IMR-90 (cell line): ENCODE results near the gene TPSG1. TPM values are rescaled to one million over a fixed set of nuclear protein-coding genes. Genes with fewer than 3 reads are reported as not detected.

Source experiments
- ATAC-seq: fragments of 200-7000 bp; cut with Tn5 transposase; 2 replicates; pipeline ENCODE4 v1.9.1; 2020; ENCODE audit warnings: low read depth, mild to moderate bottlenecking, moderate library complexity
- BruUV-seq: library from RNA; stranded (reverse); fragments of 400-500 nt; replicated peaks from 2 replicates; lab custom pipeline; 2021; lab: Mats Ljungman, UMichigan
- CTCF ChIA-PET: fragments of 300-600 bp; formaldehyde crosslinking; extraction: SDS; loops from one replicate; lab custom pipeline; 2021; ENCODE audit warnings: antibody characterized with exemption; lab: Yijun Ruan, JAX
- POLR2A ChIA-PET: fragments of 300-600 bp; sonication (Branson Sonifier 250); formaldehyde crosslinking; loops from one replicate; lab custom pipeline; 2022; ENCODE audit warnings: antibody characterized with exemption; ENCODE audit not compliant: unreplicated experiment; lab: Charles Lee
- DNase-seq: peaks from one replicate; pipeline ENCODE4 v3.0.0; 2013
- H2AFZ ChIP-seq: replicated peaks from 2 replicates; pipeline ENCODE3; 2013; ENCODE audit warnings: low read length, mild to moderate bottlenecking; ENCODE audit not compliant: poor library complexity
- H2AK5ac ChIP-seq: 2 replicates; pipeline ENCODE4 v1.6.1; 2013; ENCODE audit warnings: low read depth, low read length, inconsistent platforms
- H2AK9ac ChIP-seq: replicated peaks from 2 replicates; pipeline ENCODE3; 2013; ENCODE audit warnings: mild to moderate bottlenecking, low read depth, low read length, moderate library complexity; ENCODE audit not compliant: poor library complexity
- H2BK120ac ChIP-seq: 2 replicates; pipeline ENCODE4 v1.6.1; 2013; ENCODE audit warnings: low read depth, low read length, inconsistent platforms
- H2BK15ac ChIP-seq: 3 replicates; pipeline ENCODE4 v1.6.1; 2013; ENCODE audit warnings: low read depth, low read length, inconsistent platforms
- H2BK20ac ChIP-seq: 2 replicates; pipeline ENCODE4 v1.6.1; 2013; ENCODE audit warnings: low read depth, mild to moderate bottlenecking, inconsistent platforms, low read length, moderate library complexity
- H2BK5ac ChIP-seq: 2 replicates; pipeline ENCODE4 v1.6.1; 2013; ENCODE audit warnings: mild to moderate bottlenecking, low read depth, low read length, inconsistent platforms; ENCODE audit not compliant: poor library complexity, severe bottlenecking
- H3K14ac ChIP-seq: replicated peaks from 2 replicates; pipeline ENCODE4 v1.6.1; 2013; ENCODE audit warnings: low read depth, low read length, inconsistent platforms
- H3K18ac ChIP-seq: 2 replicates; pipeline ENCODE4 v1.6.1; 2013; ENCODE audit warnings: low read depth, low read length, control low read depth
- H3K23ac ChIP-seq: 2 replicates; pipeline ENCODE4 v1.6.1; 2013; ENCODE audit warnings: low read depth, low read length, inconsistent platforms
- H3K27ac ChIP-seq: 2 replicates; pipeline ENCODE4 v1.5.1; 2013; ENCODE audit warnings: mild to moderate bottlenecking, control low read depth, low read length; ENCODE audit not compliant: insufficient read depth
- H3K27me3 ChIP-seq: 2 replicates; pipeline ENCODE4 v1.6.1; 2013; ENCODE audit warnings: low read length; ENCODE audit not compliant: control insufficient read depth, insufficient read depth
- H3K36me3 ChIP-seq: 2 replicates; pipeline ENCODE4 v1.6.1; 2013; ENCODE audit warnings: low read length, mixed read lengths; ENCODE audit not compliant: control insufficient read depth, insufficient read depth
- H3K4ac ChIP-seq: 2 replicates; pipeline ENCODE4 v1.6.1; 2013; ENCODE audit warnings: low read depth, low read length, inconsistent platforms
- H3K4me1 ChIP-seq: 2 replicates; pipeline ENCODE4 v1.6.1; 2013; ENCODE audit warnings: low read length, mixed read lengths; ENCODE audit not compliant: control insufficient read depth, insufficient read depth
- H3K4me2 ChIP-seq: 2 replicates; pipeline ENCODE4 v1.6.1; 2013; ENCODE audit warnings: low read depth, mild to moderate bottlenecking, control low read depth, low read length, moderate library complexity
- H3K4me3 ChIP-seq: 2 replicates; pipeline ENCODE4 v1.5.1; 2013; ENCODE audit warnings: low read depth, mild to moderate bottlenecking, control low read depth, low read length, moderate library complexity; ENCODE audit not compliant: insufficient read depth
- H3K56ac ChIP-seq: 2 replicates; pipeline ENCODE4 v1.6.1; 2013; ENCODE audit warnings: low read length, inconsistent platforms; ENCODE audit not compliant: insufficient read depth; ENCODE audit errors: extremely low read depth
- H3K79me1 ChIP-seq, 2 experiments: 2 replicates each; pipeline ENCODE4 v1.6.1; 2013; ENCODE audit warnings: low read length in 2 of 2, inconsistent platforms in 1 of 2, low read depth in 1 of 2
- H3K9ac ChIP-seq: 2 replicates; pipeline ENCODE4 v1.6.1; 2013; ENCODE audit warnings: low read depth, low read length, control low read depth
- H3K9me1 ChIP-seq: 2 replicates; pipeline ENCODE4 v1.6.1; 2013; ENCODE audit warnings: low read length, inconsistent platforms; ENCODE audit not compliant: insufficient read depth
- H3K9me3 ChIP-seq: 2 replicates; pipeline ENCODE4 v1.6.1; 2013; ENCODE audit warnings: low read length; ENCODE audit not compliant: control insufficient read depth, insufficient read depth
- H4K20me1 ChIP-seq: 2 replicates; pipeline ENCODE4 v1.6.1; 2013; ENCODE audit warnings: low read length, inconsistent platforms; ENCODE audit not compliant: insufficient read depth
- H4K5ac ChIP-seq: 2 replicates; pipeline ENCODE4 v1.6.1; 2013; ENCODE audit warnings: mild to moderate bottlenecking, low read depth, low read length, control low read depth
- H4K8ac ChIP-seq, 2 experiments: 2 replicates each; pipeline ENCODE4 v1.6.1; 2013; ENCODE audit warnings: low read depth in 2 of 2, low read length in 2 of 2, control low read depth in 1 of 2, inconsistent platforms in 1 of 2
- H4K91ac ChIP-seq: 2 replicates; pipeline ENCODE4 v1.6.1; 2013; ENCODE audit warnings: low read depth, low read length, inconsistent platforms; ENCODE audit not compliant: insufficient read depth
- BHLHE40 ChIP-seq: fragments of 150-350 bp; IDR thresholded peaks from 2 replicates; pipeline ENCODE4 v1.6.1; 2016; ENCODE audit warnings: mild to moderate bottlenecking, low read depth, low read length
- CHD1 ChIP-seq: IDR thresholded peaks from 2 replicates; pipeline ENCODE4 v1.6.1; 2012; ENCODE audit warnings: low read depth, low read length, improper control_type of control experiment
- CTCF ChIP-seq: conservative IDR thresholded peaks from 2 replicates; pipeline ENCODE4 v1.5.1; 2012; ENCODE audit warnings: mild to moderate bottlenecking, low read depth, low read length, improper control_type of control experiment
- FOS ChIP-seq: fragments of 150-350 bp; IDR thresholded peaks from 2 replicates; pipeline ENCODE4 v1.6.1; 2016; ENCODE audit warnings: low read depth, low read length
- MXI1 ChIP-seq: IDR thresholded peaks from 2 replicates; pipeline ENCODE4 v1.6.1; 2012; ENCODE audit warnings: low read depth, mild to moderate bottlenecking, low read length, moderate library complexity, borderline replicate concordance
- POLR2A ChIP-seq: IDR thresholded peaks from 2 replicates; pipeline ENCODE4 v1.6.1; 2012; ENCODE audit warnings: mild to moderate bottlenecking, low read depth, low read length
- RCOR1 ChIP-seq: IDR thresholded peaks from 2 replicates; pipeline ENCODE4 v1.6.1; 2012; ENCODE audit warnings: mild to moderate bottlenecking, low read length, improper control_type of control experiment; ENCODE audit not compliant: insufficient replicate concordance
- WGBS, 2 experiments: methylation state at CpG; one replicate each; pipeline versions ENCODE4 v1.1.5 to v1.1.7; 2013; ENCODE audit warnings: missing lambda C conversion rate in 2 of 2; ENCODE audit not compliant: insufficient read length in 1 of 2; ENCODE audit errors: extremely low coverage in 2 of 2; 5-methylcytosine and 5-hydroxymethylcytosine counted together
- dilution Hi-C: fragments of 300-500 bp; cut with HindIII; formaldehyde crosslinking; loops from one replicate; pipeline ENCODE4 v1.14.3; 2018; ENCODE audit warnings: low sequenced_read_pairs; ENCODE audit not compliant: unreplicated experiment
- in situ Hi-C: fragments of 300-500 bp; cut with MboI; formaldehyde crosslinking; loops from 3 replicates; pipeline ENCODE4 v1.14.3; 2019; ENCODE audit warnings: low sequenced_read_pairs, inconsistent platforms, mixed read lengths
- intact Hi-C: fragments of 100-400 bp; cut with micrococcal nuclease; formaldehyde crosslinking; loops from 2 replicates; pipeline ENCODE4 v1.10.0; 2022
- polyA plus RNA-seq, 3 experiments: library from polyadenylated mRNA; depleted of rRNA; stranded (reverse); fragments of >200 nt; gene quantifications; 2 replicates each; pipeline ENCODE4 v1.2.3, GENCODE V29; 2012; ENCODE audit warnings: low replicate concordance in 1 of 3
- total RNA-seq: library from RNA; depleted of rRNA; stranded (reverse); fragments of >200 nt; gene quantifications from 2 replicates; pipeline ENCODE4 v1.2.3, GENCODE V29; 2012

TPSG1 gene
- total and polyA plus RNA-seq, 2 of the 4 experiments (the other 2 are of a cell fraction): not detected

GRCh38 chr16:1198194-1198593, 26.9 kb downstream of the TPSG1 start:
- Histone ChIP-seq H3K4me1 (no peaks in the 10 kb centered on the region), H3K18ac (no peak overlapping the region), H2BK20ac (no peak overlapping the region), H3K9ac (no peak overlapping the region), H3K9me3 (no peaks in the 10 kb centered on the region), H3K27me3 (no peaks in the 10 kb centered on the region), H3K14ac (no peak overlapping the region), H2AK9ac (no peak overlapping the region), H3K79me1 (no peaks in the 10 kb centered on the region), H3K56ac (no peak overlapping the region), H4K5ac (no peak overlapping the region), H3K9me1 (no peaks in the 10 kb centered on the region), H3K4ac (no peak overlapping the region), H4K8ac (no peak overlapping the region), H2BK15ac (no peak overlapping the region), H4K91ac (no peak overlapping the region), H3K23ac (no peak overlapping the region), H2BK5ac (no peak overlapping the region), H3K4me3 (no peak overlapping the region), H2BK120ac (no peak overlapping the region), H3K36me3 (no peaks in the 10 kb centered on the region; the same call in 1 of the 2 replicates), H3K4me2 (no peak overlapping the region), H3K27ac (no peak overlapping the region), H2AFZ (no peak overlapping the region), H4K20me1 (peaks cover 5% of the 10 kb centered on the region), H2AK5ac (no peak overlapping the region)
- dilution Hi-C loops: no loop called here
- in situ Hi-C loops: loop anchor here (5.0 kb wide), 1 partner anchor 86 kb away; no protein-coding TSS in a partner anchor
- intact Hi-C loops: no loop called here
- DNase-seq (no peak), ATAC-seq (no peak)
- BruUV-seq: no TSS peak
- ChIA-PET CTCF (no interaction called here), POLR2A (no interaction called here)
- WGBS, 2 experiments: 82% methylated on average over 8 of the region's 18 CpGs; no CpG with 5 or more reads in 1 of the 2 experiments
- TF ChIP-seq MXI1 (no peak), POLR2A (no peak), BHLHE40 (no peak), RCOR1 (no peak), CHD1 (no peak), CTCF (no peak), FOS (no peak)
